IPS-NIHi7 (cell line): ENCODE measurements around the gene USP12.
A peak's percentile ranks its signal among the peaks of the same experiment; 100 is the strongest.
"Not testable (repeated sequence)": the region's sequence is repeated elsewhere in the genome, so short reads cannot be mapped to it uniquely, and the experiment has no call there.

ENCODE experiments used
- DNase-seq: peaks from one replicate; pipeline ENCODE4 v3.0.0; 2012; ENCODE audit warnings: mixed read lengths; ENCODE audit errors: extremely low spot score

USP12 gene, protein sequence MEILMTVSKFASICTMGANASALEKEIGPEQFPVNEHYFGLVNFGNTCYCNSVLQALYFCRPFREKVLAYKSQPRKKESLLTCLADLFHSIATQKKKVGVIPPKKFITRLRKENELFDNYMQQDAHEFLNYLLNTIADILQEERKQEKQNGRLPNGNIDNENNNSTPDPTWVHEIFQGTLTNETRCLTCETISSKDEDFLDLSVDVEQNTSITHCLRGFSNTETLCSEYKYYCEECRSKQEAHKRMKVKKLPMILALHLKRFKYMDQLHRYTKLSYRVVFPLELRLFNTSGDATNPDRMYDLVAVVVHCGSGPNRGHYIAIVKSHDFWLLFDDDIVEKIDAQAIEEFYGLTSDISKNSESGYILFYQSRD

DNA sequence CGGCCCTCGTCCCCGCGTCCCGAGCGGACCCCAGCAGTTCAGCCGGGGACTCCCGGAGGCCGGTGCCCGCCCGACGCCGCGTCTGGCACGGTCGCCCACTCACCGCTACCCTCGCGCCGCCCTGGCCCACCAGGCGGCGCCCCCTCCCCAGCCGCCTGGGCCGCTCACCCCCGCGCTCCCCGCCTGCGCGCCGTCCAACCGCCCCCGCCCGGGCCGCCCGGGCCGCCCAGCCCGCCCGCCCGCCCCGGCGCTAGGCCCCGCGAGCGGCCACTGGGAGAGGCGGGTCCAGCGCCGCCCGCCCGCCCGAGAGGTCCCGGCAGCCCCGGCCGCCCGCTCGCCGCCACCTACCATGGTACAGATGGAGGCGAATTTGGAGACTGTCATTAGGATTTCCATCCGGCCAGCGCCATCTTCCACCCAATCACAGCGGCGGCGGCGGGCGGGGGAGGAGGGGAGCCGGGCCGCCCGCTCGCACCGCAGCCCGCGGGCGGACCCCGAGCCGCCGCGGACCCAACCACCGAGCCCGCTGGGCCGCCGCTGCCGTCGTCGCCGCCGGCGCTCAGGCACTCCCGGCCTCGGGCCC is at the start of gene USP12:
Gene USP12, minus strand, starts transcription at position 568 of the 583 bp plus-strand sequence. Its CDS starts 172 bp downstream, at position 396.
- no peak for DNase-seq

GRCh38 chr13:27219611-27220010 is 48.0 kb upstream of the USP12 start:
- no peak for DNase-seq

DNA sequence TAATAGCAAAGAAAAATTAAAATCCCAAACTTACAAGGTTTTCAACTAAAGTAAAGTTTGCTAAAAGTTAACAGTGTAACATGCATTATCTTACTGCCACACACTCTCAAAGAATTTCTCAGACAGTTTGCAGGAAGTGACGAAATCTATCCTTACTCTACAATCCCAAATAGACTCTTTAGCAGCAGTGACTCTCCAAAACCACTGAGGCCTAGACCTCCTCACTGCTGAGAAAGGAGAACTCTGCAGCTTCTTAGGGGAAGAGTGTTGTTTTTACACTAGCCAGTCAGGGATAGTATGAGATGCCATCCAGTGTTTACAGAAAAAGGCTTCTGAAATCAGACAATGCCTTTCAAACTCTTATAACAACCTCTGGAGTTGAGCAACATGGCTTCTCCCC is 47.2 kb upstream of the USP12 start:
- DNase-seq = not testable (repeated sequence)

DNA sequence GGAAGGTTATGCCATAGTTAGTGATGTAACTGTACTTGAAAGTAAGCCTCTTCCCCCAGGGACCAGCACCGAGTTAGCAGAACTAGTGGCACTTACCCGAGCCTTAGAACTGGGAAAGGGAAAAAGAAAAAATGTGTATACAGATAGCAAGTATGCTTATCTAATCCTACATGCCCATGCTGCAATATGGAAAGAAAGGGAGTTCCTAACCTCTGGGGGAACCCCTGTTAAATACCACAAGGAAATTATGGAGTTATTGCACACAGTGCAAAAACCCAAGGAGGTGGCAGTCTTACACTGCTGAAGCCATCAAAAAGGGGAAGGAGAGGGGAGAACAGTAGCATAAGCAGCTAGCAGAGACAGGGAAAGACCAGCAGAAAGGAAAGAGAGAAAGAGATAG is 46.2 kb upstream of the USP12 start:
- not testable (repeated sequence) for DNase-seq

- DNase-seq = not testable (repeated sequence)
Measured at GRCh38 chr13:27213386-27213785, 41.8 kb upstream of the USP12 start.

DNA sequence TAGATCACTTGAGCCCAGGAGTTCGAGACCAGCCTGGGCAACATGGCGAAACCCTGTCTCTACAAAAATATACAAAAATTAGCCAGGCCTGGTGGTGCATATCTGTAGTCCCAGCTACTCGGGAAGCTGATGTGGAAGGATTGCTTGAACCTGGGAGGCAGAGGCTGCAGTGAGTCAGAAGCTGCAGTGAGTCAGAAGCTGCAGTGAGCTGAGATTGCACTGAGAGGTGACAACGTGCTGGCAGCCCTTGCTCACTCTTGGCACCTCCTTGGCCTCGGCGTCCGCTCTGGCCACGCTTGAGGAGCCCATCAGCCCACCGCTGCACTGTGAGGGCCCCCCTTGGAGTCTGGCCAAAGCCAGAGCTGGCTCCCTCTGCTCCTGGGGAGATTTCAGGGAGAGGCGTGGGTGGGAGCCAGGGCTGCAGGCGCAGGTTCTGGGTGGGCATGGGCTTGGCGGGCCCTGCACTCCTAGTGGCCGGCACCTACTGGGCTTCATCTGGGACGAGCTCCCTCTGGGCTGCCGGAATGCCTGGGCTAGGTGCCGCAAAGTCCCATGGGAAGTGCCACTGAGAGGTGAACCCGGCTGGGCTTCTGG is 40.3 kb upstream of the USP12 start:
- DNase-seq = no peak

GRCh38 chr13:27211271-27211670 is 39.7 kb upstream of the USP12 start:
- DNase-seq = no peak

DNA sequence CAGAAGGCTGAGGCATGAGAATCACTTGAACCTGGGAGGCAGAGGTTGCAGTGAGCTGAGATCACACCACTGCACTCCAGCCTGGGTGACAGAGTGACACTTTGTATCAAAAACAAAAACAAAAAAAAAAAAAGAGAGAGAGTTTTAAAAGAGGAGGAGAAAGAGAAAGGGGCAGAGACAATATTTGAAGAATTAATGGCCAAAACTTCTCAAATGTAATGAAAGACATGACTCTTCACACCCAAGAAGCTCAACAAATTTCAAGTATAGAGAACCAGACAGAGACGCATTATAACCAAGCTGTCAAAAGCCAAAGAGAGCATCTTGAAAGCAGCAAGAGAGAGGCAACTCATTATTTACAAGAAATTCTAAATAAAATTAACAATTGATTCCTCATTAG is 36.9 kb upstream of the USP12 start:
- no peak for DNase-seq

GRCh38 chr13:27203854-27204253 is 32.2 kb upstream of the USP12 start:
- DNase-seq = no peak

DNA sequence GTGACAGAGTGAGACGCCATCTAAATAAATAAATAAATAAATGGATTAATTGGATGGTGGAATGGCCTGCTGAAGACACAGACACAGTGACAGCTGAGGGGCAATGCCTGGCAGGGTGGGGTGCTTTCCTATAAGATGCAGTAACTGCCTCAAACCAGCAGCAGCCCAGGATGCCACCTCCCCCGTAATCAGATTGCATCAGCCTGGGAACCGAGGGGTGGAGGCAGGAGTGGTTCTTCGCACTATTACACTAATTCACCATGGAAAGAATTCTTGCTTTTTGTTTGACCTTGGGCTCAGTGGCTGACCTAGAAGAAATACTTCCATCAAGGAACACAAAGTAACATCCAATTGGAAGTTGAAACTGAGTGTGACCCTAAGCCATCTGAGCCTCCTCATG is 31.6 kb upstream of the USP12 start:
- no peak for DNase-seq

GRCh38 chr13:27201661-27202060 is 30.1 kb upstream of the USP12 start:
- DNase-seq = no peak

DNA sequence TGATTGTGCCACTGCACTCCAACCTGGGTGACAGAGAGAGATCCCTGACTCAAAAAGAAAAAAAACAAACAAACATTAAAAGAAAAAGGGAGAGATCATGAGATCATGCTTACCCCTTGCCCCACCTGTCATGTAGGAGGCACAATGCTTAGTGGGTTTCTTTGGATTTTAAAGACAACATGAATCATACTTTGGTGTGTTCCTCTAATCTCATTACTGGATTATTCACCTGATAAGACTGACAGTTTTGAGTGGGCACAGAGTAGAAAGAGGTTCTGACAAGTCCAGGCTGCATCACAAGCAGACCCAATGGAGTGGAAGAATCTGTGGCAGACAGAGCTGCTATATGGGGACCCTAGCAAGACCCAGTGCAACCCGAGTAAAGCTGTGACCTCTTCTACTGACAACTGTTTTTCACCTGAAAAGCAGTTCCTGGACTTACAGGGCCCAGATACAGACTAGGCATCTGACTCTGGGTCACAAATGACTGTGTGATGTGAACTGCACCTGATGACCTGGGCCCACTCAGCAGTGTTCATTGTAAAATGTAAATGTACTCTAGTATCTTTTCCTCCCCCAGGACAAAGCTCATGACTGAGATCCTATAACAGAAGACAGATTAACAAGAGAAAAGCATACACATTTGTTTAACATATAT is 28.9 kb upstream of the USP12 start:
- DNase-seq = no peak

DNA sequence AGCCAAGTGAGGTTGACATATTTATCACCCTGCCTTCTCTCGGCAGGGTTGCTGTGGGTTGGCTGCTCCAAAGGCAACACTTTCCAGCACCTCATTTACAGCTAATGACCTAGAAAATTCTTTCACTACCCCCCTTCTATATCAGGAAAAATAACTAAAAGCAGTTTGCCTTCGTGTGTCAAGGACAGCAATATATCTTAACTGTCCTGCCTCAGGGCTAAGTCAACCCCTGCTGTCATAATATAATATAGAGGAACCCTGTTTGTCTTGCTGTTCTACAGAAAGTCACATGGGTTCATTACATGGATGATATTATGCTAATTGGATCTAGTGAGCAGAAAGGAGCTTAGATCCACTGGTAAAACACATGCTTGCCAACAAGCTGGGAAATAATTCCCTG is 28.1 kb upstream of the USP12 start:
- no peak for DNase-seq

- no peak for DNase-seq
Measured at GRCh38 chr13:27199211-27199610, 27.6 kb upstream of the USP12 start.

GRCh38 chr13:27194895-27195764 is 23.5 kb upstream of the USP12 start:
- peak; percentile 49 for DNase-seq

GRCh38 chr13:27194209-27194608 is 22.6 kb upstream of the USP12 start:
- DNase-seq = no peak

DNA sequence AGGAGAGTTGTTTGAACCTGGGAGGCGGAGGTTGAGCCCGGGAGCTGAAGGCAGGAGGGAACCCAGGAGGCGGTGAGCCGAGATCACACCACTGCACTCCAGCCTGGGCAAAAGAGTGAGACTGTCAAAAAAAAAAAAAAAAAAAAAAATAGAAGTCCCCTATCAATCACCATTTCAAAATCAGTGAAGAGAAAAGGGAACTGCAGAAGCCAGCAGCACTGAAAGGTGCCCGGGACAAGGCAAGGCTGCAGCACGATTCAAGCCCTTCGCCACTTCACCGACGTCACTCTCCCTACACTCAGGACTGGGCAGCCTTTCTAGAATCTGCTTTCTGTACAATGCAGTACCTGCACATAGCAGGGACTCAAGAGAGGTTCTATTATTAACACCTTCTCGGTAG is 21.9 kb upstream of the USP12 start:
- no peak for DNase-seq

- no peak for DNase-seq
Measured at GRCh38 chr13:27192973-27193372, 21.4 kb upstream of the USP12 start.

GRCh38 chr13:27192367-27192766 is 20.8 kb upstream of the USP12 start:
- not testable (repeated sequence) for DNase-seq

DNA sequence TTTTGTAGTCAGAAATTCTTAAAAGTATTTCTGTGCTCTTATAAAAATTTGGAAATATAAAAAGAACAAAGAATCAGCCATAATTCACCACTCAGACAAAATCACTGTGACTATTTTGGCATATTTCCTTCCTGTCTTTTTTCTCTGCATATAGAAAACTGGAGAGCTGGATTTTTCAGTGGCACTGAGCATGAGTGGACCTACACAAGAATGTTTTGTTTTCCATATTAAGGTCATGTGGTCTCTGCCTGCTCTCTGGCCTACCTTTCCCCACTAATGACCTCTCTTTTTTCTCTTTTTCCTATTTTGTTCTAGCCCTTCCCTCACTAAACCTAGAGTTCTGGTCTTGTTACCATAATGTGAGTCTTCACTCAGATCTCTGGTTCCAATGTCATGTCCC is 17.6 kb upstream of the USP12 start:
- no peak for DNase-seq

GRCh38 chr13:27188239-27188638 is 16.6 kb upstream of the USP12 start:
- DNase-seq = no peak

DNA sequence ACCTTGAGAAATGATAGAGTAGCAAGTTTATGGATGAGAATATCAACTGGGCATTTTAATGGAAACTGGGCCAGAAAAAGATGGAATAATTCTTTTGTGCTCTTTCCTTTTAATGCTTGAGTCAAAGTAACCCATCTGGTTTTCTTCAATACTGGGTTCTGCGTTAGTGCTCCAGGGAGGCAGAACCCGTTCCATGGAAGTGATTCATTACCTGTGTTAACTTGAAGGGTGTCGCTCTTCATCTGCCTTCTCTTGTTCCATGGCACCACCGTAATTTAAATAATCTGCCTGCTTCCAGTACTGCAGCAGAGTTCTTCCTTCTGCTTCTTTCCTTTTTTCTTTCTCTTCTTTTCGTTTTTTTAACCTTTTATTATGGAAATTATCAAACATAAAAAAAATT is 14.7 kb upstream of the USP12 start:
- no peak for DNase-seq
